HepG2 (cell line): ENCODE results near the gene RAB5B. TPM values are rescaled to one million over a fixed set of nuclear protein-coding genes. Genes with fewer than 3 reads are reported as not detected.

Experiments
- DZIP1 ChIP-seq: sonication (generic); formaldehyde crosslinking; IDR thresholded peaks from 2 replicates; pipeline ENCODE4 v1.5.0; 2020; ENCODE audit warnings: mild to moderate bottlenecking, missing genetic modification reagents
- FOXA1 ChIP-seq, 2 experiments: fragments of 450-650 bp in 1 of 2; sonication (generic) in 1 of 2; formaldehyde crosslinking in 1 of 2; IDR thresholded peaks; 2 replicates each; pipeline versions ENCODE4 v1.4.0 to v1.6.1; 2016 to 2020; ENCODE audit warnings: missing genetic modification reagents in 1 of 2
- ZNF138 ChIP-seq: sonication (generic); formaldehyde crosslinking; IDR thresholded peaks from 2 replicates; pipeline ENCODE4 v1.5.0; 2020; ENCODE audit warnings: mild to moderate bottlenecking, low read depth, missing genetic modification reagents
- polyA plus RNA-seq, 8 experiments: library from polyadenylated mRNA; depleted of rRNA in 3 of 8; stranded (reverse) in 7 of 8; unstranded in 1 of 8; fragments of >200 nt; fragmentation: Illumina TruSeq in 4 of 8; extraction: Trizol in 4 of 8; gene quantifications; 2 replicates each; pipeline versions ENCODE4 v1.2.1 to v1.2.3, GENCODE V29; 2011 to 2016; ENCODE audit warnings: low read depth in 4 of 8, missing spikeins in 1 of 8, mixed read lengths in 1 of 8; ENCODE audit not compliant: insufficient read depth in 1 of 8
- total RNA-seq, 5 experiments: library from RNA; depleted of rRNA; stranded (reverse); fragments of >200 nt; fragmentation: Illumina TruSeq; extraction: Trizol; gene quantifications; 2 replicates each; pipeline ENCODE4 v1.2.3, GENCODE V29; 2016; ENCODE audit warnings: low read depth in 1 of 5
- TF ChIP-seq, protein P1 (sequence below): sonication (generic); formaldehyde crosslinking; conservative IDR thresholded peaks from 2 replicates; pipeline ENCODE4 v1.4.0; 2020; ENCODE audit warnings: mild to moderate bottlenecking, missing genetic modification reagents, moderate library complexity

The RAB5B gene
- total and polyA plus RNA-seq, 2 of the 13 experiments (the other 11 are each of a cell fraction or from before 2014, with no cell fraction given): 26.0 to 68.3 TPM

DNA sequence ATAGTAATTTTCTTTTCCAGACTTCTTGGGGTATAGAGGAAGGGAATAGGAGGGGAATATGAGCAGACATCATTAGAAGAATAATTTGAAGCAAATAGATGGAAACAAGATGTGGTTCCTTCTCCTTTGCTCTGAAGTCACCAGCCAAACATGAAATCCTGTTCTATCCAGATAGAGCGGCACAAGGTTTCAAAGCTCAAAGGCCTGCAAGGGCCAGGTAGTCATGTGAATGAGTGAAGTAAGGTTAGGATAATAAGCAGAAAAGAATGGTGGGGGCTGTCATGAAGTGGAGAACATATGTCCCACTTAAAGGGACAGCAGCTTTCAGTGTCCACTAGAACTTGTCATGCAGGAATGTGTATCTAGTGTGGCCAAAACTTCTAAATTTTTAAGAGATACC is 44.5 kb downstream of the RAB5B start (continued):
- TF ChIP-seq DZIP1 (no peak), ZNF138 (CRISPR knock-in tag) (no peak), FOXA1 (IDR thresholded peaks at IDR 0.05) (no peak), FOXA1 (CRISPR knock-in tag; IDR thresholded peaks at IDR 0.05) (no peak)
- TF ChIP-seq, protein P1, sequence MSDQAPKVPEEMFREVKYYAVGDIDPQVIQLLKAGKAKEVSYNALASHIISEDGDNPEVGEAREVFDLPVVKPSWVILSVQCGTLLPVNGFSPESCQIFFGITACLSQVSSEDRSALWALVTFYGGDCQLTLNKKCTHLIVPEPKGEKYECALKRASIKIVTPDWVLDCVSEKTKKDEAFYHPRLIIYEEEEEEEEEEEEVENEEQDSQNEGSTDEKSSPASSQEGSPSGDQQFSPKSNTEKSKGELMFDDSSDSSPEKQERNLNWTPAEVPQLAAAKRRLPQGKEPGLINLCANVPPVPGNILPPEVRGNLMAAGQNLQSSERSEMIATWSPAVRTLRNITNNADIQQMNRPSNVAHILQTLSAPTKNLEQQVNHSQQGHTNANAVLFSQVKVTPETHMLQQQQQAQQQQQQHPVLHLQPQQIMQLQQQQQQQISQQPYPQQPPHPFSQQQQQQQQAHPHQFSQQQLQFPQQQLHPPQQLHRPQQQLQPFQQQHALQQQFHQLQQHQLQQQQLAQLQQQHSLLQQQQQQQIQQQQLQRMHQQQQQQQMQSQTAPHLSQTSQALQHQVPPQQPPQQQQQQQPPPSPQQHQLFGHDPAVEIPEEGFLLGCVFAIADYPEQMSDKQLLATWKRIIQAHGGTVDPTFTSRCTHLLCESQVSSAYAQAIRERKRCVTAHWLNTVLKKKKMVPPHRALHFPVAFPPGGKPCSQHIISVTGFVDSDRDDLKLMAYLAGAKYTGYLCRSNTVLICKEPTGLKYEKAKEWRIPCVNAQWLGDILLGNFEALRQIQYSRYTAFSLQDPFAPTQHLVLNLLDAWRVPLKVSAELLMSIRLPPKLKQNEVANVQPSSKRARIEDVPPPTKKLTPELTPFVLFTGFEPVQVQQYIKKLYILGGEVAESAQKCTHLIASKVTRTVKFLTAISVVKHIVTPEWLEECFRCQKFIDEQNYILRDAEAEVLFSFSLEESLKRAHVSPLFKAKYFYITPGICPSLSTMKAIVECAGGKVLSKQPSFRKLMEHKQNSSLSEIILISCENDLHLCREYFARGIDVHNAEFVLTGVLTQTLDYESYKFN (CRISPR knock-in tag): no peak
- TF ChIP-seq, all 625 proteins: peak for 0
